GM20000 (cell line): ENCODE results near the gene PAPSS1.
"Not testable (repeated sequence)": the region's sequence is repeated elsewhere in the genome, so short reads cannot be mapped to it uniquely, and the experiment has no call there.

Experiments used
- DNase-seq: peaks from one replicate; pipeline ENCODE4 v3.0.0; 2012; ENCODE audit warnings: low spot score
- CTCF ChIP-seq: IDR thresholded peaks from 2 replicates; pipeline ENCODE4 v1.5.1; 2012; ENCODE audit warnings: mild to moderate bottlenecking, control low read depth; ENCODE audit errors: extremely low read depth, missing control alignments

Gene PAPSS1

GRCh38 chr4:107725281-107725859 is 5.3 kb upstream of the PAPSS1 start:
- no peak for DNase-seq
- no peak for TF ChIP-seq CTCF

- DNase-seq, result not testable (repeated sequence)
Observed at GRCh38 chr4:107723331-107723730, 3.3 kb upstream of the PAPSS1 start.

GRCh38 chr4:107721436-107722100 is 1.5 kb upstream of the PAPSS1 start:
- peak; percentile 42 for DNase-seq
- TF ChIP-seq CTCF, result no peak

GRCh38 chr4:107719207-107719921 is 670 bp downstream of the PAPSS1 start:
- peak; percentile 26 for DNase-seq
- TF ChIP-seq CTCF, result no peak

- no peak for TF ChIP-seq CTCF
- DNase-seq, result peak; percentile 40
Observed at GRCh38 chr4:107718351-107718965, 1.6 kb downstream of the PAPSS1 start.

- no peak for TF ChIP-seq CTCF
- no peak for DNase-seq
Observed at GRCh38 chr4:107714256-107714655, 5.8 kb downstream of the PAPSS1 start.

- no peak for DNase-seq
- no peak for TF ChIP-seq CTCF
Observed at GRCh38 chr4:107712236-107712635, 7.8 kb downstream of the PAPSS1 start.
